ENCODE results near the gene FNTB. TPM values are rescaled to one million over a fixed set of nuclear protein-coding genes. Genes with fewer than 3 reads are reported as not detected.

The FNTB gene
- total RNA-seq, 4 donors from 2014 or later = 11.9 to 25.6 (median 17.6) TPM

- no peaks in the 10 kb centered on the region for H3K36me3 ChIP-seq
- H3K27ac ChIP-seq = no peak overlapping the region
- no peak for TF ChIP-seq POLR2A (IDR thresholded peaks at IDR 0.05)
- H3K9me3 ChIP-seq = no peaks in the 10 kb centered on the region
- DNase-seq = no peak
- H3K4me1 ChIP-seq = peaks cover 0 to 11% (median 4%) of the 10 kb centered on the region in 4 donors
- no peak overlapping the region for H3K4me3 ChIP-seq
- no peaks in the 10 kb centered on the region for H3K27me3 ChIP-seq
Observed at GRCh38 chr14:64968651-64969050, 18.0 kb upstream of the FNTB start.

- Histone ChIP-seq H3K4me3 (no peak overlapping the region), H3K27me3 (no peaks in the 10 kb centered on the region), H3K27ac (peak overlapping the region in 1 of 4 donors; percentile 47), H3K9me3 (no peaks in the 10 kb centered on the region), H3K4me1 (peaks cover 0 to 11% (median 4%) of the 10 kb centered on the region in 4 donors), H3K36me3 (no peaks in the 10 kb centered on the region)
- TF ChIP-seq POLR2A (IDR thresholded peaks at IDR 0.05) (no peak), CTCF (IDR thresholded peaks at IDR 0.05) (no peak)
- DNase-seq = no peak
Observed at GRCh38 chr14:64970041-64970440, 16.7 kb upstream of the FNTB start.

DNA sequence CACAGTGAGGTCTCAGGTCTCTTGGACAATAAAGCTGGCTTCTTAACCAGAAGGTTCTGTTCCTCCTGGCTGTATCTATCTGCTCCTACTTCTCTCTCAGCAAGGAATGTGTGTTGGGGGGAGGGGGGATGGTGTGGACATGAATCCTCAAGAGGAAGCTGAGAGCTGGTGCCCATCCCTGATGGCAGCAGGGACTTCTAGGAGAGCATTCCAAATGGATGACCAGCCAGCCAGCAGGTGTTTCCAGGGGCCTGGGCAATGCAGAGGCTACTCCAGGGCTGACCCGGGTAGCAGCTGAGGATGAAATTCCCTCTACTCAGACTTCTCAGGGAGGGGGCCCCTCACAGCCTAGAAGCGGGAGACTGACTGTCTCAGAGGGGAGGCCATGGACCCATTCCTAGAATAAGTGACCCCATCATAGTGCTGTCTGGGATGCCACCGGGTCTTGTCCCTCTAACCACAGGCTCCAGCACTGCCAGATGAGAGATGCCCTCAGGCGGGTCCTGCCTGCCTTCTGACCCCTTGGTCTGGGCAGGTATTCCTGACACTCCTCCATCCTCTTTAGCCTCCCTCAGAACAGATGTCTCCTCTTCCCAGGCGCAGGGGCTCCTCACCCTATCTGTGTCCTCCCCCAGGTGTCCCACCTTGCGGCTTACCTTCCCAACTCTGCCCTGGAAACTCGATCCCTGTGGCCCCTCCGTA, 15.8 kb upstream of the FNTB start:
- H3K4me1 ChIP-seq = peaks cover 0 to 11% (median 4%) of the 10 kb centered on the region in 4 donors
- peak overlapping the region; percentile 61 to 91 (median 74) for H3K4me3 ChIP-seq
- no peak for DNase-seq
- H3K36me3 ChIP-seq = no peaks in the 10 kb centered on the region
- no peak for TF ChIP-seq CTCF (IDR thresholded peaks at IDR 0.05)
- TF ChIP-seq POLR2A (IDR thresholded peaks at IDR 0.05) = no peak
- peak overlapping the region in 3 of 4 donors; percentile 53 to 72 (median 58) for H3K27ac ChIP-seq
- no peaks in the 10 kb centered on the region for H3K27me3 ChIP-seq
- no peaks in the 10 kb centered on the region for H3K9me3 ChIP-seq

DNA sequence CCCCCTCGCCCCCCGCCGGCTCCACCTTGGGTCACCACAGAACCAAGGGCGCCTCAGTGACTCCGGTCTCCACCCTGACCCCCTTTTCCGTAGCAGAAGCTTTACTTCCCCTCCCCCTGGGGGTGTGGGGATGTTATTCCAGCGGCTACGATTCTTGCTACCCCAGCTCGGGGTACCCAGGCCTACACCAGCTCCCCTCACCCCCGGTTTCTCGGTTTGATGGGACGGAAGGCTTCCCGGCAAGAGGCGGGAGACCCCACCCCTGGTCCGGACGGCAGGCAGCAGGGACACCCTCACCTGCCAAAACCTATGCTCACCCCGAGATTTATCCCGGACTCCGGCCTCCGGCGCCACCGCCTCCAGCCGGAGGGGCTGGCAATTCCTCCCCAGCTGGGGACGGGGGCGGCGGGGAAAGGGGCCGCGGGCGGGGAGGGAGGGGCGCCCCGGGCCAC, 15.2 kb upstream of the FNTB start:
- TF ChIP-seq CTCF (IDR thresholded peaks at IDR 0.05) = no peak
- no peak for TF ChIP-seq POLR2A (IDR thresholded peaks at IDR 0.05)
- no peak for DNase-seq
- H3K4me3 ChIP-seq = peak overlapping the region; percentile 61 to 91 (median 74)
- H3K27ac ChIP-seq = peak overlapping the region; percentile 49 to 72 (median 56)
- H3K9me3 ChIP-seq = no peaks in the 10 kb centered on the region
- H3K4me1 ChIP-seq = peaks cover 0 to 11% (median 4%) of the 10 kb centered on the region in 4 donors
- no peaks in the 10 kb centered on the region for H3K27me3 ChIP-seq
- no peaks in the 10 kb centered on the region for H3K36me3 ChIP-seq

DNA sequence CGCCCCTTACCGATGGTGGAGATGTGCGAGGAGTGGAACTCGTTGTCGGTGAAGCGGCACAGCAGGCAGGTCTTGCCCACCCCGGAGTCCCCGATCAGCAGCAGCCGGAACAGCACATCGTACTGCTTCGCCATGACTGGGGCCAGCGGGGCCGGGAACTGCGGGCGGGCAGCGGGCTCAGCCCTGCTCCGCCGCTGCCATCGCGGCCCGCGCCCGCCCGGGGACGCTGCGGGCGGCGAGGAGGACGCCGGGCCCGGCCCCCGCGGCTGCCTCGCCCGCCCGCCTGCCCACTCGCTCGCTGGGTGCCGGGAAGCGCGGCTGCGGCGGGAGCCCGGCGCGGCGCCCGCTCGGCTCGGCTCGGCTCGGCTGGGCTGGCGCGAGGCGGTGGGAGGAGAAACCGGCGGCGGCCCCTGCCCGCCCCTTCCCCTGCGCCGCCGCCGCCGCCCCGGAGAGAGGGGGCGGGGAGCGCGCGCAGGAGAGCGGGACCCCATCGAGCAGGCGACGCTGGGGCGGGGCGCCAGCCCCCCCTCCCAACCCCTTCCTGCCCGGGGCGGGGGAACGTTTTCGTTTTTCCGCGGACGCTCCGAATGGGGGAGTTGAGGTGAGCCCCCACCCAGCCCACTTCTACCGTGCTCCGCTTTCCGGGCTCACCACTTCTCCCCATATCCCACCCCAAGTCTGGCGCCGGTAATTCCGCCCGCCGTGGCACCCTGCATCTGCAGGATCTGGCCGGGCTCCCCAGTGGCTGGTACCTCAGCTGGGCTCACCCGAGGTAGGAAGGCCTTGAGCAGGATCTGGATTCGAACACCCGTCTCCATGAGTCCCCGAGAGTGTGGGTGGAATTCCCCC, 14.5 kb upstream of the FNTB start, which contains the start of gene RAB15:
RAB15 (minus strand) TSS at position 394 of the 849 bp plus-strand sequence; CDS start at position 134, 260 bp downstream.
- H3K27me3 ChIP-seq = no peaks in the 10 kb centered on the region
- H3K4me3 ChIP-seq = peak within 1 kb of the TSS; percentile 61 to 91 (median 74)
- peak in 2 of 3 donors; percentile 51 to 62 for DNase-seq
- TF ChIP-seq POLR2A (IDR thresholded peaks at IDR 0.05) = no peak
- TF ChIP-seq CTCF (IDR thresholded peaks at IDR 0.05) = no peak
- H3K4me1 ChIP-seq = peaks cover 0 to 11% (median 4%) of the 10 kb centered on the region in 4 donors
- H3K27ac ChIP-seq = peak within 1 kb of the TSS; percentile 49 to 72 (median 60)
- no peaks in the 10 kb centered on the region for H3K36me3 ChIP-seq
- no peaks in the 10 kb centered on the region for H3K9me3 ChIP-seq
